HepG2 (cell line): ENCODE data around the gene CPT1C. TPM values are rescaled to one million over a fixed set of nuclear protein-coding genes. Genes with fewer than 3 reads are reported as not detected.

Experiments
- ATAC-seq: fragments of 200-7000 bp; cut with Tn5 transposase; 3 replicates; pipeline ENCODE4 v1.9.1; 2020; ENCODE audit warnings: mild to moderate bottlenecking, moderate library complexity
- BruUV-seq: library from RNA; stranded (reverse); fragments of 400-500 nt; replicated peaks from 2 replicates; lab custom pipeline; 2021; lab: Mats Ljungman, UMichigan
- CTCF ChIA-PET: fragments of 300-600 bp; formaldehyde crosslinking; extraction: SDS; loops from one replicate; lab custom pipeline; 2021; ENCODE audit warnings: low total read pairs, inconsistent platforms, low intra/inter-chr PET ratio; lab: Yijun Ruan, JAX
- POLR2A ChIA-PET: fragments of 350-600 bp; sonication (Branson Sonifier 250); formaldehyde crosslinking; loops from one replicate; lab custom pipeline; 2020; ENCODE audit warnings: antibody characterized with exemption, inconsistent platforms; lab: Yijun Ruan, JAX
- DNase-seq: peaks from one replicate; pipeline ENCODE4 v3.0.0-alpha.2; 2015; ENCODE audit warnings: low spot score
- FAIRE-seq: peaks from 3 replicates; lab custom pipeline; 2011; peaks lifted over from hg19 to GRCh38; lab: Jason Lieb, UNC
- H2AFZ ChIP-seq: one replicate; pipeline ENCODE4 v1.6.1; 2011; ENCODE audit warnings: low read length, inconsistent platforms
- H3K27ac ChIP-seq: fragments of 300-600 bp; 3 replicates; pipeline ENCODE4 v1.8.0; 2011; ENCODE audit warnings: mixed run types, mild to moderate bottlenecking, mixed read lengths, low read length, inconsistent platforms; ENCODE audit not compliant: insufficient read depth; ENCODE audit errors: extremely low read length
- H3K27me3 ChIP-seq, 2 experiments: fragments of 200-600 bp in 1 of 2; 2 replicates in 1 of 2; 3 replicates in 1 of 2; pipeline versions ENCODE4 v1.6.0 to v1.8.0; 2011; ENCODE audit warnings: low read length in 2 of 2, mild to moderate bottlenecking in 2 of 2, moderate library complexity in 2 of 2, inconsistent platforms in 1 of 2; ENCODE audit not compliant: insufficient read depth in 2 of 2, control insufficient read depth in 1 of 2
- H3K36me3 ChIP-seq, 2 experiments: fragments of 200-600 bp in 1 of 2; replicated peaks in 1 of 2; 2 replicates in 1 of 2; 3 replicates in 1 of 2; pipeline versions ENCODE4 v1.5.1 to v1.8.0; 2011; ENCODE audit warnings: low read length in 2 of 2, inconsistent platforms in 1 of 2; ENCODE audit not compliant: insufficient read depth in 2 of 2, control insufficient read depth in 1 of 2
- H3K4me1 ChIP-seq: 2 replicates; pipeline ENCODE4 v1.5.1; 2012; ENCODE audit warnings: low read length, inconsistent platforms; ENCODE audit not compliant: insufficient read depth
- H3K4me2 ChIP-seq: 2 replicates; pipeline ENCODE4 v1.6.0; 2011; ENCODE audit warnings: low read depth, low read length, inconsistent platforms
- H3K4me3 ChIP-seq, 3 experiments: fragments of 200-600 bp in 1 of 3; sonication (generic), shearing (Covaris generic) in 1 of 3; replicated peaks in 1 of 3; 2 replicates each; pipeline ENCODE4 v1.5.1; 2011 to 2016; ENCODE audit warnings: low read length in 3 of 3, inconsistent platforms in 2 of 3, low read depth in 2 of 3, mild to moderate bottlenecking in 2 of 3, control low read depth in 1 of 3, mixed read lengths in 1 of 3; ENCODE audit not compliant: insufficient read depth in 1 of 3
- H3K79me2 ChIP-seq: one replicate; pipeline ENCODE4 v1.6.1; 2011; ENCODE audit warnings: low read length, inconsistent platforms; ENCODE audit not compliant: insufficient read depth
- H3K9ac ChIP-seq: 2 replicates; pipeline ENCODE4 v1.6.0; 2011; ENCODE audit warnings: mild to moderate bottlenecking, low read depth, low read length, inconsistent platforms; ENCODE audit not compliant: insufficient read depth
- H3K9me3 ChIP-seq: 2 replicates; pipeline ENCODE4 v1.5.1; 2012; ENCODE audit warnings: mild to moderate bottlenecking, low read length
- H4K20me1 ChIP-seq: 2 replicates; pipeline ENCODE4 v1.6.0; 2011; ENCODE audit warnings: inconsistent platforms, mild to moderate bottlenecking, low read length, moderate library complexity; ENCODE audit not compliant: insufficient read depth
- KDM5A ChIP-seq: fragments of 200-600 bp; sonication (generic); IDR thresholded peaks from 2 replicates; pipeline ENCODE4 v1.7.0; 2018; ENCODE audit warnings: antibody characterized with exemption, mild to moderate bottlenecking, low read length, borderline replicate concordance
- PHF5A ChIP-seq: IDR thresholded peaks from one replicate; pipeline ENCODE4 v1.6.1; 2018; ENCODE audit warnings: low read depth, missing genetic modification reagents; ENCODE audit not compliant: unreplicated experiment
- RBFOX2 ChIP-seq: fragments of 200-400 bp; formaldehyde crosslinking; IDR thresholded peaks from 2 replicates; pipeline ENCODE4 v1.6.1; 2017; ENCODE audit warnings: low read depth, mild to moderate bottlenecking, low read length
- SMAD1 ChIP-seq: sonication (generic); formaldehyde crosslinking; IDR thresholded peaks from 2 replicates; pipeline ENCODE4 v1.4.0; 2020; ENCODE audit warnings: missing genetic modification reagents, low read depth, mild to moderate bottlenecking, borderline replicate concordance
- U2AF2 ChIP-seq: fragments of 200-400 bp; formaldehyde crosslinking; IDR thresholded peaks from 2 replicates; pipeline ENCODE4 v1.6.1; 2017; ENCODE audit warnings: low read depth, mild to moderate bottlenecking, low read length
- ZBTB33 ChIP-seq: sonication (generic); formaldehyde crosslinking; IDR thresholded peaks from 2 replicates; pipeline ENCODE4 v1.4.0; 2020; ENCODE audit warnings: missing genetic modification reagents
- ZFY ChIP-seq: sonication (generic); formaldehyde crosslinking; IDR thresholded peaks from 2 replicates; pipeline ENCODE4 v1.4.0; 2020; ENCODE audit warnings: missing genetic modification reagents
- ZNF296 ChIP-seq: sonication (generic); formaldehyde crosslinking; conservative IDR thresholded peaks from 2 replicates; pipeline ENCODE4 v1.5.0; 2020; ENCODE audit warnings: mild to moderate bottlenecking, missing genetic modification reagents
- ZNF687 ChIP-seq: sonication (generic); formaldehyde crosslinking; IDR thresholded peaks from 2 replicates; pipeline ENCODE4 v1.5.1; 2020; ENCODE audit warnings: mild to moderate bottlenecking, missing genetic modification reagents, moderate library complexity
- ZNF780A ChIP-seq: sonication (generic); formaldehyde crosslinking; IDR thresholded peaks from 2 replicates; pipeline ENCODE4 v1.8.0; 2022; ENCODE audit warnings: mild to moderate bottlenecking, missing genetic modification reagents, moderate library complexity
- ZNF788 ChIP-seq: sonication (generic); formaldehyde crosslinking; IDR thresholded peaks from 2 replicates; pipeline ENCODE4 v1.5.0; 2020; ENCODE audit warnings: mild to moderate bottlenecking, missing genetic modification reagents, borderline replicate concordance
- WGBS: methylation state at CpG from one replicate; pipeline ENCODE4 v1.1.6; 2017; ENCODE audit warnings: low lambda C conversion rate; 5-methylcytosine and 5-hydroxymethylcytosine counted together
- in situ Hi-C: cut with HindIII; loops from 2 replicates; pipeline ENCODE4 v1.10.0; 2017; ENCODE audit warnings: low pct_unique_long_range_greater_than_20kb; ENCODE audit not compliant: extremely low pct_ligation_motif_present
- intact Hi-C: fragments of 100-400 bp; cut with micrococcal nuclease; formaldehyde crosslinking; loops from one replicate; pipeline ENCODE4 v1.10.0; 2022; ENCODE audit not compliant: unreplicated experiment
- polyA plus RNA-seq, 8 experiments: library from polyadenylated mRNA; depleted of rRNA in 3 of 8; stranded (reverse) in 7 of 8; unstranded in 1 of 8; fragments of >200 nt; fragmentation: Illumina TruSeq in 4 of 8; extraction: Trizol in 4 of 8; gene quantifications; 2 replicates each; pipeline versions ENCODE4 v1.2.1 to v1.2.3, GENCODE V29; 2011 to 2016; ENCODE audit warnings: low read depth in 4 of 8, missing spikeins in 1 of 8, mixed read lengths in 1 of 8; ENCODE audit not compliant: insufficient read depth in 1 of 8
- total RNA-seq, 5 experiments: library from RNA; depleted of rRNA; stranded (reverse); fragments of >200 nt; fragmentation: Illumina TruSeq; extraction: Trizol; gene quantifications; 2 replicates each; pipeline ENCODE4 v1.2.3, GENCODE V29; 2016; ENCODE audit warnings: low read depth in 1 of 5
- TF ChIP-seq, protein P1 (sequence below): sonication (generic); formaldehyde crosslinking; IDR thresholded peaks from 2 replicates; pipeline ENCODE4 v1.8.1; 2023; ENCODE audit warnings: missing genetic modification reagents, inconsistent platforms, borderline replicate concordance
- TF ChIP-seq, protein P2 (sequence below): sonication (generic); formaldehyde crosslinking; IDR thresholded peaks from 2 replicates; pipeline ENCODE4; 2020; ENCODE audit warnings: missing genetic modification reagents, mild to moderate bottlenecking, borderline replicate concordance

The CPT1C gene
- total and polyA plus RNA-seq, 2 of the 13 experiments (the other 11 are each of a cell fraction or from before 2014, with no cell fraction given) = 0.18 TPM; not detected in 1

GRCh38 chr19:49657493-49658138, 33.3 kb upstream of the CPT1C start:
- ChIA-PET POLR2A (interaction anchor here (1.1 to 2.1 kb wide), 2 partner anchors 10 to 15 kb away, joined by 3 to 7 read pairs; partner anchors contain the start of gene SCAF1), CTCF (no interaction called here)
- Histone ChIP-seq H3K36me3 (peaks cover 27 to 81% of the 10 kb centered on the region in 2 experiments), H3K4me3 (no peak overlapping the region), H3K9me3 (no peaks in the 10 kb centered on the region), H3K27ac (no peak overlapping the region), H3K4me2 (no peak overlapping the region), H3K27me3 (no peaks in the 10 kb centered on the region), H2AFZ (no peak overlapping the region), H3K4me1 (peaks cover 14% of the 10 kb centered on the region; the same call in 1 of the 2 replicates), H3K9ac (no peak overlapping the region), H4K20me1 (no peaks in the 10 kb centered on the region), H3K79me2 (no peaks in the 10 kb centered on the region)
- 95% methylated on average over 17 of the region's 22 CpGs for WGBS
- in situ Hi-C loops (no loop called here), intact Hi-C loops (no loop called here)
- ATAC-seq = no peak
- BruUV-seq = no TSS peak
- FAIRE-seq = no peak
- no peak for DNase-seq
- TF ChIP-seq ZNF780A (no peak), PHF5A (CRISPR knock-in tag) (no peak), RBFOX2 (peak; percentile 53), SMAD1 (no peak), ZFY (CRISPR knock-in tag) (no peak), U2AF2 (no peak), KDM5A (no peak), ZNF296 (CRISPR knock-in tag) (no peak), ZNF788 (no peak), ZNF687 (CRISPR knock-in tag) (0 out of 2 replicates have a peak, but pooled peaks have one; percentile 17), ZBTB33 (CRISPR knock-in tag) (0 out of 2 replicates have a peak, but pooled peaks have one; percentile 9)
- TF ChIP-seq, protein P1, sequence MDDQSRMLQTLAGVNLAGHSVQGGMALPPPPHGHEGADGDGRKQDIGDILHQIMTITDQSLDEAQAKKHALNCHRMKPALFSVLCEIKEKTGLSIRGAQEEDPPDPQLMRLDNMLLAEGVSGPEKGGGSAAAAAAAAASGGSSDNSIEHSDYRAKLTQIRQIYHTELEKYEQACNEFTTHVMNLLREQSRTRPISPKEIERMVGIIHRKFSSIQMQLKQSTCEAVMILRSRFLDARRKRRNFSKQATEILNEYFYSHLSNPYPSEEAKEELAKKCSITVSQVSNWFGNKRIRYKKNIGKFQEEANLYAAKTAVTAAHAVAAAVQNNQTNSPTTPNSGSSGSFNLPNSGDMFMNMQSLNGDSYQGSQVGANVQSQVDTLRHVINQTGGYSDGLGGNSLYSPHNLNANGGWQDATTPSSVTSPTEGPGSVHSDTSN (CRISPR knock-in tag) = no peak
- TF ChIP-seq, protein P2, sequence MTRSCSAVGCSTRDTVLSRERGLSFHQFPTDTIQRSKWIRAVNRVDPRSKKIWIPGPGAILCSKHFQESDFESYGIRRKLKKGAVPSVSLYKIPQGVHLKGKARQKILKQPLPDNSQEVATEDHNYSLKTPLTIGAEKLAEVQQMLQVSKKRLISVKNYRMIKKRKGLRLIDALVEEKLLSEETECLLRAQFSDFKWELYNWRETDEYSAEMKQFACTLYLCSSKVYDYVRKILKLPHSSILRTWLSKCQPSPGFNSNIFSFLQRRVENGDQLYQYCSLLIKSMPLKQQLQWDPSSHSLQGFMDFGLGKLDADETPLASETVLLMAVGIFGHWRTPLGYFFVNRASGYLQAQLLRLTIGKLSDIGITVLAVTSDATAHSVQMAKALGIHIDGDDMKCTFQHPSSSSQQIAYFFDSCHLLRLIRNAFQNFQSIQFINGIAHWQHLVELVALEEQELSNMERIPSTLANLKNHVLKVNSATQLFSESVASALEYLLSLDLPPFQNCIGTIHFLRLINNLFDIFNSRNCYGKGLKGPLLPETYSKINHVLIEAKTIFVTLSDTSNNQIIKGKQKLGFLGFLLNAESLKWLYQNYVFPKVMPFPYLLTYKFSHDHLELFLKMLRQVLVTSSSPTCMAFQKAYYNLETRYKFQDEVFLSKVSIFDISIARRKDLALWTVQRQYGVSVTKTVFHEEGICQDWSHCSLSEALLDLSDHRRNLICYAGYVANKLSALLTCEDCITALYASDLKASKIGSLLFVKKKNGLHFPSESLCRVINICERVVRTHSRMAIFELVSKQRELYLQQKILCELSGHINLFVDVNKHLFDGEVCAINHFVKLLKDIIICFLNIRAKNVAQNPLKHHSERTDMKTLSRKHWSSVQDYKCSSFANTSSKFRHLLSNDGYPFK (CRISPR knock-in tag) = no peak
